NT2/D1 (cell line): Measurements from ENCODE around the gene MEIS2.

Experiments
- DNase-seq: peaks from one replicate; pipeline ENCODE4 v3.0.0-alpha.2; 2011; ENCODE audit warnings: low read depth, low spot score
- H3K27me3 ChIP-seq: 2 replicates; pipeline ENCODE4 v1.6.0; 2011; ENCODE audit warnings: mild to moderate bottlenecking; ENCODE audit not compliant: insufficient read length, insufficient read depth
- H3K36me3 ChIP-seq: 2 replicates; pipeline ENCODE4 v1.6.1; 2011; ENCODE audit warnings: mild to moderate bottlenecking, low read length, mixed read lengths; ENCODE audit not compliant: insufficient read depth, insufficient read length
- H3K4me1 ChIP-seq: 2 replicates; pipeline ENCODE4 v1.5.1; 2011; ENCODE audit not compliant: insufficient read depth, insufficient read length
- H3K4me3 ChIP-seq: 2 replicates; pipeline ENCODE4 v1.5.1; 2011; ENCODE audit warnings: low read depth; ENCODE audit not compliant: insufficient read length
- H3K9ac ChIP-seq: 2 replicates; pipeline ENCODE4 v1.6.0; 2011; ENCODE audit warnings: low read depth; ENCODE audit not compliant: insufficient read length
- H3K9me3 ChIP-seq: 2 replicates; pipeline ENCODE4 v1.5.1; 2011; ENCODE audit warnings: mild to moderate bottlenecking, low read length; ENCODE audit not compliant: insufficient read depth
- SUZ12 ChIP-seq: IDR thresholded peaks from 2 replicates; pipeline ENCODE4 v1.6.1; 2011; ENCODE audit not compliant: insufficient read length, insufficient read depth; ENCODE audit errors: extremely low read depth
- YY1 ChIP-seq: IDR thresholded peaks from 2 replicates; pipeline ENCODE4 v1.6.1; 2011; ENCODE audit not compliant: insufficient read length, insufficient read depth
- ZNF274 ChIP-seq: IDR thresholded peaks from 2 replicates; pipeline ENCODE4 v1.6.1; 2011; ENCODE audit warnings: mild to moderate bottlenecking, low read depth, low read length

MEIS2 gene

GRCh38 chr15:37130356-37130755 lies 30.0 kb upstream of the MEIS2 start:
- no peaks in the 10 kb centered on the region for H3K36me3 ChIP-seq
- H3K9ac ChIP-seq, result no peak overlapping the region
- H3K27me3 ChIP-seq, result no peaks in the 10 kb centered on the region
- TF ChIP-seq ZNF274, result no peak
- no peak for TF ChIP-seq SUZ12
- no peak for TF ChIP-seq YY1
- no peak overlapping the region for H3K4me3 ChIP-seq
- H3K4me1 ChIP-seq, result no peaks in the 10 kb centered on the region
- no peaks in the 10 kb centered on the region for H3K9me3 ChIP-seq
- DNase-seq, result no peak

- no peak for DNase-seq
- Histone ChIP-seq H3K4me3 (no peak overlapping the region), H3K4me1 (no peaks in the 10 kb centered on the region), H3K9ac (no peak overlapping the region), H3K27me3 (no peaks in the 10 kb centered on the region), H3K36me3 (no peaks in the 10 kb centered on the region), H3K9me3 (no peaks in the 10 kb centered on the region)
- TF ChIP-seq YY1, result no peak
- no peak for TF ChIP-seq SUZ12
- no peak for TF ChIP-seq ZNF274
Observed at GRCh38 chr15:37125143-37125542, 24.8 kb upstream of the MEIS2 start.

GRCh38 chr15:37124331-37124730 lies 24.0 kb upstream of the MEIS2 start:
- H3K9me3 ChIP-seq, result no peaks in the 10 kb centered on the region
- no peak for DNase-seq
- no peak overlapping the region for H3K4me3 ChIP-seq
- no peaks in the 10 kb centered on the region for H3K36me3 ChIP-seq
- H3K27me3 ChIP-seq, result no peaks in the 10 kb centered on the region
- no peak overlapping the region for H3K9ac ChIP-seq
- no peak for TF ChIP-seq SUZ12
- no peak for TF ChIP-seq ZNF274
- TF ChIP-seq YY1, result no peak
- H3K4me1 ChIP-seq, result no peaks in the 10 kb centered on the region

GRCh38 chr15:37122703-37123102 lies 22.4 kb upstream of the MEIS2 start:
- no peaks in the 10 kb centered on the region for H3K27me3 ChIP-seq
- TF ChIP-seq ZNF274 (no peak), YY1 (no peak), SUZ12 (no peak)
- no peak overlapping the region for H3K9ac ChIP-seq
- no peaks in the 10 kb centered on the region for H3K4me1 ChIP-seq
- no peaks in the 10 kb centered on the region for H3K36me3 ChIP-seq
- no peaks in the 10 kb centered on the region for H3K9me3 ChIP-seq
- no peak for DNase-seq
- no peak overlapping the region for H3K4me3 ChIP-seq

GRCh38 chr15:37121492-37121891 lies 21.1 kb upstream of the MEIS2 start:
- no peak for DNase-seq
- TF ChIP-seq SUZ12 (no peak), ZNF274 (no peak), YY1 (no peak)
- H3K27me3 ChIP-seq, result no peaks in the 10 kb centered on the region

GRCh38 chr15:37117030-37117429 lies 16.7 kb upstream of the MEIS2 start:
- no peaks in the 10 kb centered on the region for H3K9me3 ChIP-seq
- DNase-seq, result no peak
- no peak overlapping the region for H3K9ac ChIP-seq
- H3K36me3 ChIP-seq, result no peaks in the 10 kb centered on the region
- no peaks in the 10 kb centered on the region for H3K4me1 ChIP-seq
- no peak overlapping the region for H3K4me3 ChIP-seq
- TF ChIP-seq YY1 (no peak), ZNF274 (no peak), SUZ12 (no peak)
- peaks cover 16% of the 10 kb centered on the region for H3K27me3 ChIP-seq

More at GRCh38 chr15:37121492-37121891, 21.1 kb upstream of the MEIS2 start:
- H3K9me3 ChIP-seq, result no peaks in the 10 kb centered on the region
- H3K4me1 ChIP-seq, result no peaks in the 10 kb centered on the region
- no peak overlapping the region for H3K9ac ChIP-seq
- H3K36me3 ChIP-seq, result no peaks in the 10 kb centered on the region
- H3K4me3 ChIP-seq, result no peak overlapping the region

GRCh38 chr15:37115538-37115937 lies 15.2 kb upstream of the MEIS2 start:
- DNase-seq, result no peak
- Histone ChIP-seq H3K9me3 (no peaks in the 10 kb centered on the region), H3K27me3 (peaks cover 31% of the 10 kb centered on the region), H3K4me1 (no peaks in the 10 kb centered on the region), H3K36me3 (no peaks in the 10 kb centered on the region), H3K9ac (no peak overlapping the region), H3K4me3 (no peak overlapping the region)
- no peak for TF ChIP-seq YY1
- TF ChIP-seq ZNF274, result no peak
- no peak for TF ChIP-seq SUZ12
